Trophoblast cell (in vitro differentiated cells and primary cell): ENCODE measurements around the gene COG2.
A peak's percentile ranks its signal among the peaks of the same experiment; 100 is the strongest.
"Not testable (repeated sequence)": the region's sequence is repeated elsewhere in the genome, so short reads cannot be mapped to it uniquely, and the experiment has no call there.

Experiments
- DNase-seq, 2 donors: peaks; one replicate each; pipeline ENCODE4 v3.0.0-alpha.2; 2016
- H2AFZ ChIP-seq: 2 replicates; pipeline ENCODE4 v1.6.1; 2013; ENCODE audit warnings: low read length, moderate library complexity, mild to moderate bottlenecking; ENCODE audit not compliant: insufficient read depth, poor library complexity
- H2AK5ac ChIP-seq: 2 replicates; pipeline ENCODE4 v1.6.1; 2013; ENCODE audit warnings: mild to moderate bottlenecking, low read length
- H2BK120ac ChIP-seq: 2 replicates; pipeline ENCODE4 v1.6.1; 2013; ENCODE audit warnings: low read length, mild to moderate bottlenecking, moderate library complexity; ENCODE audit not compliant: insufficient read depth, poor library complexity
- H2BK12ac ChIP-seq: 2 replicates; pipeline ENCODE4 v1.6.1; 2013; ENCODE audit warnings: mild to moderate bottlenecking, low read length, moderate library complexity
- H2BK5ac ChIP-seq: 2 replicates; pipeline ENCODE4 v1.6.1; 2013; ENCODE audit warnings: low read length, low read depth, moderate library complexity, mild to moderate bottlenecking; ENCODE audit not compliant: poor library complexity
- H3K14ac ChIP-seq: 2 replicates; pipeline ENCODE4 v1.6.1; 2013; ENCODE audit warnings: mild to moderate bottlenecking, low read length
- H3K18ac ChIP-seq: 2 replicates; pipeline ENCODE4 v1.6.1; 2013; ENCODE audit warnings: mild to moderate bottlenecking, low read length
- H3K23ac ChIP-seq: 2 replicates; pipeline ENCODE4 v1.6.1; 2013; ENCODE audit warnings: low read length
- H3K27ac ChIP-seq: 2 replicates; pipeline ENCODE4 v1.5.1; 2013; ENCODE audit warnings: low read depth, mild to moderate bottlenecking, inconsistent platforms, low read length, moderate library complexity
- H3K27me3 ChIP-seq: 2 replicates; pipeline ENCODE4 v1.6.1; 2013; ENCODE audit warnings: inconsistent platforms, mild to moderate bottlenecking, low read length, moderate library complexity; ENCODE audit not compliant: insufficient read depth
- H3K36me3 ChIP-seq, 2 experiments: 1 replicate in 1 of 2; 2 replicates in 1 of 2; pipeline ENCODE4 v1.6.1; 2013; ENCODE audit warnings: low read length in 2 of 2, mild to moderate bottlenecking in 2 of 2, moderate library complexity in 1 of 2; ENCODE audit not compliant: insufficient read depth in 2 of 2, control insufficient read depth in 1 of 2
- H3K4ac ChIP-seq: 2 replicates; pipeline ENCODE4 v1.6.1; 2013; ENCODE audit warnings: low read depth, mild to moderate bottlenecking, low read length, moderate library complexity
- H3K4me1 ChIP-seq, 2 experiments: 1 replicate in 1 of 2; 2 replicates in 1 of 2; pipeline ENCODE4 v1.6.1; 2013; ENCODE audit warnings: low read length in 2 of 2, mild to moderate bottlenecking in 2 of 2, moderate library complexity in 1 of 2; ENCODE audit not compliant: insufficient read depth in 2 of 2, control insufficient read depth in 1 of 2
- H3K4me2 ChIP-seq: 2 replicates; pipeline ENCODE4 v1.6.1; 2013; ENCODE audit warnings: inconsistent platforms, mild to moderate bottlenecking, low read length, moderate library complexity
- H3K4me3 ChIP-seq: 2 replicates; pipeline ENCODE4 v1.5.1; 2013; ENCODE audit warnings: mild to moderate bottlenecking, low read depth, low read length, inconsistent platforms
- H3K79me1 ChIP-seq: one replicate; pipeline ENCODE4 v1.6.1; 2013; ENCODE audit warnings: low read length
- H3K79me2 ChIP-seq: 2 replicates; pipeline ENCODE4 v1.6.1; 2013; ENCODE audit warnings: low read length, mild to moderate bottlenecking; ENCODE audit not compliant: control insufficient read depth, insufficient read depth, poor library complexity
- H3K9ac ChIP-seq: 2 replicates; pipeline ENCODE4 v1.6.1; 2013; ENCODE audit warnings: mild to moderate bottlenecking, low read length
- H3K9me3 ChIP-seq: 2 replicates; pipeline ENCODE4 v1.6.1; 2013; ENCODE audit warnings: low read depth, mild to moderate bottlenecking, control low read depth, inconsistent platforms, low read length; ENCODE audit not compliant: insufficient read depth
- H4K12ac ChIP-seq: 2 replicates; pipeline ENCODE4 v1.6.1; 2013; ENCODE audit warnings: low read depth, mild to moderate bottlenecking, low read length, moderate library complexity
- H4K8ac ChIP-seq: 2 replicates; pipeline ENCODE4 v1.6.1; 2013; ENCODE audit warnings: low read depth, mild to moderate bottlenecking, low read length, moderate library complexity
- H4K91ac ChIP-seq: one replicate; pipeline ENCODE4 v1.6.1; 2013; ENCODE audit warnings: low read depth, mild to moderate bottlenecking, low read length, moderate library complexity
- WGBS: extraction: QIAGEN DNeasy Blood & Tissue Kit; methylation state at CpG from one replicate; pipeline ENCODE4 v1.1.7; 2013; ENCODE audit warnings: missing lambda C conversion rate; ENCODE audit not compliant: insufficient read length, insufficient coverage; ENCODE audit errors: extremely low coverage; 5-methylcytosine and 5-hydroxymethylcytosine counted together

COG2 gene

GRCh38 chr1:230596306-230596705 lies 46.0 kb upstream of the COG2 start:
- no peaks in the 10 kb centered on the region for H3K79me1 ChIP-seq
- H3K36me3 ChIP-seq, result no peaks in the 10 kb centered on the region
- no peak overlapping the region for H3K4me2 ChIP-seq
- no peak overlapping the region for H2BK5ac ChIP-seq
- H3K14ac ChIP-seq, result no peak overlapping the region
- H4K8ac ChIP-seq, result no peak overlapping the region
- H2BK120ac ChIP-seq, result no peak overlapping the region
- H2AK5ac ChIP-seq, result no peak overlapping the region
- H3K27ac ChIP-seq, result no peak overlapping the region
- no peak for DNase-seq
- H3K4ac ChIP-seq, result no peak overlapping the region
- no peak overlapping the region for H4K91ac ChIP-seq
- WGBS, result no CpG with 5 or more reads among the region's 2 CpGs
- no peak overlapping the region for H2BK12ac ChIP-seq
- H2AFZ ChIP-seq, result no peak overlapping the region
- no peak overlapping the region for H3K23ac ChIP-seq
- peaks cover 4% of the 10 kb centered on the region for H3K9me3 ChIP-seq
- H3K9ac ChIP-seq, result no peak overlapping the region
- H3K18ac ChIP-seq, result no peak overlapping the region
- no peaks in the 10 kb centered on the region for H3K4me1 ChIP-seq
- H3K27me3 ChIP-seq, result no peaks in the 10 kb centered on the region
- no peak overlapping the region for H4K12ac ChIP-seq
- H3K4me3 ChIP-seq, result no peak overlapping the region
- no peaks in the 10 kb centered on the region for H3K79me2 ChIP-seq

GRCh38 chr1:230598745-230599144 lies 43.5 kb upstream of the COG2 start:
- Histone ChIP-seq H3K27me3 (no peaks in the 10 kb centered on the region), H4K12ac (no peak overlapping the region), H3K23ac (no peak overlapping the region), H3K18ac (no peak overlapping the region), H2AFZ (no peak overlapping the region), H3K9me3 (peaks cover 2% of the 10 kb centered on the region), H4K8ac (no peak overlapping the region), H3K79me1 (no peaks in the 10 kb centered on the region), H3K27ac (no peak overlapping the region), H2BK12ac (no peak overlapping the region), H4K91ac (no peak overlapping the region), H3K14ac (no peak overlapping the region), H3K36me3 (no peaks in the 10 kb centered on the region), H3K79me2 (no peaks in the 10 kb centered on the region), H3K9ac (no peak overlapping the region), H2BK5ac (no peak overlapping the region), H3K4me3 (no peak overlapping the region), H3K4me1 (no peaks in the 10 kb centered on the region), H3K4ac (no peak overlapping the region), H3K4me2 (no peak overlapping the region), H2BK120ac (no peak overlapping the region), H2AK5ac (no peak overlapping the region)
- DNase-seq, result no peak

- H3K18ac ChIP-seq, result no peak overlapping the region
- no peaks in the 10 kb centered on the region for H3K36me3 ChIP-seq
- H2BK120ac ChIP-seq, result no peak overlapping the region
- WGBS, result no CpG with 5 or more reads among the region's 4 CpGs
- no peaks in the 10 kb centered on the region for H3K79me2 ChIP-seq
- no peak overlapping the region for H3K14ac ChIP-seq
- no peak overlapping the region for H3K4ac ChIP-seq
- H3K4me1 ChIP-seq, result no peaks in the 10 kb centered on the region
- no peak overlapping the region for H4K8ac ChIP-seq
- no peak overlapping the region for H2AK5ac ChIP-seq
- no peak overlapping the region for H2BK12ac ChIP-seq
- H3K79me1 ChIP-seq, result no peaks in the 10 kb centered on the region
- no peak for DNase-seq
- no peak overlapping the region for H3K23ac ChIP-seq
- peak overlapping the region; percentile 62 for H3K9ac ChIP-seq
- H4K91ac ChIP-seq, result no peak overlapping the region
- H2BK5ac ChIP-seq, result no peak overlapping the region
- H2AFZ ChIP-seq, result no peak overlapping the region
- no peaks in the 10 kb centered on the region for H3K27me3 ChIP-seq
- no peak overlapping the region for H3K4me2 ChIP-seq
- no peak overlapping the region for H4K12ac ChIP-seq
- H3K9me3 ChIP-seq, result peaks cover 2% of the 10 kb centered on the region
- H3K4me3 ChIP-seq, result no peak overlapping the region
- no peak overlapping the region for H3K27ac ChIP-seq
These were observed 42.2 kb upstream of the COG2 start for GRCh38 chr1:230599926-230600656.

GRCh38 chr1:230600657-230601400 lies 41.5 kb upstream of the COG2 start:
- H3K18ac ChIP-seq, H2BK120ac ChIP-seq, H3K14ac ChIP-seq, H2BK5ac ChIP-seq, H2BK12ac ChIP-seq, H4K91ac ChIP-seq, H3K4me2 ChIP-seq, H3K4me3 ChIP-seq, H3K79me1 ChIP-seq, H3K79me2 ChIP-seq, DNase-seq, H3K4me1 ChIP-seq, H3K9ac ChIP-seq, H3K36me3 ChIP-seq, H4K8ac ChIP-seq, H3K4ac ChIP-seq, H4K12ac ChIP-seq, H2AK5ac ChIP-seq, H3K9me3 ChIP-seq, H3K27ac ChIP-seq, H3K23ac ChIP-seq, H2AFZ ChIP-seq, H3K27me3 ChIP-seq: not testable (repeated sequence)
- no CpG with 5 or more reads among the region's 2 CpGs for WGBS
